Trophoblast cell (in vitro differentiated cells and primary cell): ENCODE results near the gene CD4.

ENCODE experiments used
- DNase-seq, 2 donors: peaks; one replicate each; pipeline ENCODE4 v3.0.0-alpha.2; 2016
- H2AFZ ChIP-seq: 2 replicates; pipeline ENCODE4 v1.6.1; 2013; ENCODE audit warnings: low read length, moderate library complexity, mild to moderate bottlenecking; ENCODE audit not compliant: insufficient read depth, poor library complexity
- H2AK5ac ChIP-seq: 2 replicates; pipeline ENCODE4 v1.6.1; 2013; ENCODE audit warnings: mild to moderate bottlenecking, low read length
- H2BK120ac ChIP-seq: 2 replicates; pipeline ENCODE4 v1.6.1; 2013; ENCODE audit warnings: low read length, mild to moderate bottlenecking, moderate library complexity; ENCODE audit not compliant: insufficient read depth, poor library complexity
- H2BK12ac ChIP-seq: 2 replicates; pipeline ENCODE4 v1.6.1; 2013; ENCODE audit warnings: mild to moderate bottlenecking, low read length, moderate library complexity
- H2BK5ac ChIP-seq: 2 replicates; pipeline ENCODE4 v1.6.1; 2013; ENCODE audit warnings: low read length, low read depth, moderate library complexity, mild to moderate bottlenecking; ENCODE audit not compliant: poor library complexity
- H3K14ac ChIP-seq: 2 replicates; pipeline ENCODE4 v1.6.1; 2013; ENCODE audit warnings: mild to moderate bottlenecking, low read length
- H3K18ac ChIP-seq: 2 replicates; pipeline ENCODE4 v1.6.1; 2013; ENCODE audit warnings: mild to moderate bottlenecking, low read length
- H3K23ac ChIP-seq: 2 replicates; pipeline ENCODE4 v1.6.1; 2013; ENCODE audit warnings: low read length
- H3K27ac ChIP-seq: 2 replicates; pipeline ENCODE4 v1.5.1; 2013; ENCODE audit warnings: low read depth, mild to moderate bottlenecking, inconsistent platforms, low read length, moderate library complexity
- H3K27me3 ChIP-seq: 2 replicates; pipeline ENCODE4 v1.6.1; 2013; ENCODE audit warnings: inconsistent platforms, mild to moderate bottlenecking, low read length, moderate library complexity; ENCODE audit not compliant: insufficient read depth
- H3K36me3 ChIP-seq, 2 experiments: 1 replicate in 1 of 2; 2 replicates in 1 of 2; pipeline ENCODE4 v1.6.1; 2013; ENCODE audit warnings: low read length in 2 of 2, mild to moderate bottlenecking in 2 of 2, moderate library complexity in 1 of 2; ENCODE audit not compliant: insufficient read depth in 2 of 2, control insufficient read depth in 1 of 2
- H3K4ac ChIP-seq: 2 replicates; pipeline ENCODE4 v1.6.1; 2013; ENCODE audit warnings: low read depth, mild to moderate bottlenecking, low read length, moderate library complexity
- H3K4me1 ChIP-seq, 2 experiments: 1 replicate in 1 of 2; 2 replicates in 1 of 2; pipeline ENCODE4 v1.6.1; 2013; ENCODE audit warnings: low read length in 2 of 2, mild to moderate bottlenecking in 2 of 2, moderate library complexity in 1 of 2; ENCODE audit not compliant: insufficient read depth in 2 of 2, control insufficient read depth in 1 of 2
- H3K4me2 ChIP-seq: 2 replicates; pipeline ENCODE4 v1.6.1; 2013; ENCODE audit warnings: inconsistent platforms, mild to moderate bottlenecking, low read length, moderate library complexity
- H3K4me3 ChIP-seq: 2 replicates; pipeline ENCODE4 v1.5.1; 2013; ENCODE audit warnings: mild to moderate bottlenecking, low read depth, low read length, inconsistent platforms
- H3K79me1 ChIP-seq: one replicate; pipeline ENCODE4 v1.6.1; 2013; ENCODE audit warnings: low read length
- H3K79me2 ChIP-seq: 2 replicates; pipeline ENCODE4 v1.6.1; 2013; ENCODE audit warnings: low read length, mild to moderate bottlenecking; ENCODE audit not compliant: control insufficient read depth, insufficient read depth, poor library complexity
- H3K9ac ChIP-seq: 2 replicates; pipeline ENCODE4 v1.6.1; 2013; ENCODE audit warnings: mild to moderate bottlenecking, low read length
- H3K9me3 ChIP-seq: 2 replicates; pipeline ENCODE4 v1.6.1; 2013; ENCODE audit warnings: low read depth, mild to moderate bottlenecking, control low read depth, inconsistent platforms, low read length; ENCODE audit not compliant: insufficient read depth
- H4K12ac ChIP-seq: 2 replicates; pipeline ENCODE4 v1.6.1; 2013; ENCODE audit warnings: low read depth, mild to moderate bottlenecking, low read length, moderate library complexity
- H4K8ac ChIP-seq: 2 replicates; pipeline ENCODE4 v1.6.1; 2013; ENCODE audit warnings: low read depth, mild to moderate bottlenecking, low read length, moderate library complexity
- H4K91ac ChIP-seq: one replicate; pipeline ENCODE4 v1.6.1; 2013; ENCODE audit warnings: low read depth, mild to moderate bottlenecking, low read length, moderate library complexity
- WGBS: extraction: QIAGEN DNeasy Blood & Tissue Kit; methylation state at CpG from one replicate; pipeline ENCODE4 v1.1.7; 2013; ENCODE audit warnings: missing lambda C conversion rate; ENCODE audit not compliant: insufficient read length, insufficient coverage; ENCODE audit errors: extremely low coverage; 5-methylcytosine and 5-hydroxymethylcytosine counted together

Gene CD4

DNA sequence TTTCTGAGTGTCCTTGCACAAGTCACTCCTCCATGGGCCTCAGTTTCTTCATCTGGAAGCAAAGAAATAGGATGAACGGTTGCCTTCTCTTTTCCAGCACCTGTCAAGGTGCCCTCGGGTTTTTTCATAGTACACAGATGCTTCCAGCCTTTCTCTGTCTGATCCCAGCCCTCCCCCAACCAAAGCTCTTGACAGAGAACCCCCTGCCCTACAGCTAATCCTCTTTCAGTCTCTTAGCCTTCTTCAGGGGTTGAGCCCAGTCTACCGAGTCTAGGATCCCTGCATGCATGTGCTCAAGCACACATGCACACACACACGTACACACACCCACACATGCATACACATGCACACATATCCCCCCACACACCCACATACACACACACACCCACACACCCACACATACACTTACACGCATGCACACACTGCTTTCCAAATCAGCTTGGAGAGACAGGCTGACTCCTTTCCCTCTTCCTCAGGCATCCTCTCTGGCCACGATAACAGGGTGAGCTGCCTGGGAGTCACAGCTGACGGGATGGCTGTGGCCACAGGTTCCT is 57.1 kb downstream of the CD4 start:
- H3K4me3 ChIP-seq = no peak overlapping the region
- no peaks in the 10 kb centered on the region for H3K9me3 ChIP-seq
- H3K14ac ChIP-seq = no peak overlapping the region
- no peak overlapping the region for H3K18ac ChIP-seq
- H4K8ac ChIP-seq = no peak overlapping the region
- no peak overlapping the region for H2AFZ ChIP-seq
- H3K9ac ChIP-seq = no peak overlapping the region
- H3K4me1 ChIP-seq = peaks cover 9 to 10% of the 10 kb centered on the region in 2 experiments
- no peak overlapping the region for H3K27ac ChIP-seq
- H3K23ac ChIP-seq = no peak overlapping the region
- peaks cover 26 to 49% of the 10 kb centered on the region in 2 experiments for H3K36me3 ChIP-seq
- no peak overlapping the region for H2BK12ac ChIP-seq
- no peak for DNase-seq
- WGBS = no CpG with 5 or more reads among the region's 7 CpGs
- H4K12ac ChIP-seq = no peak overlapping the region
- H3K79me2 ChIP-seq = no peaks in the 10 kb centered on the region
- no peak overlapping the region for H3K4ac ChIP-seq
- no peak overlapping the region for H2AK5ac ChIP-seq
- H2BK5ac ChIP-seq = no peak overlapping the region
- no peak overlapping the region for H2BK120ac ChIP-seq
- no peaks in the 10 kb centered on the region for H3K27me3 ChIP-seq
- H3K4me2 ChIP-seq = no peak overlapping the region
- H4K91ac ChIP-seq = no peak overlapping the region
- H3K79me1 ChIP-seq = no peaks in the 10 kb centered on the region

DNA sequence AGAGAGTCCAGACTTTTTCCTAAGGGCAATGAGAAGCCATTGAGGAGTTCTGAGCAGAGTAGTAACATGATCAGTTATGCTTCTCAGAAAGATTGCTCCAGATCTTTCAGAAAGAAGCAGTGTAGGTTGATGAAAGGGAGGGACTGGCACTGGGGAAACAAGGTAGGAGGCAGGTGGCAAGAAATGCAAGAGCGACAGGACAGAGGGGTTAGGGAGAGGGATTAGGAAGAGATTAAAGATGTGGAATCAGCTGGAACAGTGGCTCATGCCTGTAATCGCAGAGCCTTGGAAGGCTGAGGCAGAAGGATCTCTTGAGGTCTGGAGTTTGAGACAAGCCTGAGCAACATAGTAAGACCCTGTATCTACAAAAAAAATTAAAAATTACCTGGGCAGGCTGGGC is 58.3 kb downstream of the CD4 start:
- no peak overlapping the region for H3K4me3 ChIP-seq
- H4K91ac ChIP-seq = no peak overlapping the region
- H3K79me2 ChIP-seq = peaks cover 1% of the 10 kb centered on the region
- H4K12ac ChIP-seq = no peak overlapping the region
- no peak overlapping the region for H2BK12ac ChIP-seq
- H3K4ac ChIP-seq = no peak overlapping the region
- no peak overlapping the region for H2AFZ ChIP-seq
- H3K27me3 ChIP-seq = no peaks in the 10 kb centered on the region
- no peak overlapping the region for H2AK5ac ChIP-seq
- H3K36me3 ChIP-seq = peaks cover 26 to 49% of the 10 kb centered on the region in 2 experiments
- H3K4me2 ChIP-seq = no peak overlapping the region
- H3K27ac ChIP-seq = no peak overlapping the region
- no peak overlapping the region for H3K14ac ChIP-seq
- peaks cover 3% of the 10 kb centered on the region for H3K79me1 ChIP-seq
- no peak overlapping the region for H2BK120ac ChIP-seq
- no peak for DNase-seq
- no peak overlapping the region for H4K8ac ChIP-seq
- no peak overlapping the region for H3K18ac ChIP-seq
- no peak overlapping the region for H3K23ac ChIP-seq
- no peaks in the 10 kb centered on the region for H3K9me3 ChIP-seq
- peaks cover 9 to 10% of the 10 kb centered on the region in 2 experiments for H3K4me1 ChIP-seq
- no peak overlapping the region for H3K9ac ChIP-seq
- no peak overlapping the region for H2BK5ac ChIP-seq
- no CpG with 5 or more reads among the region's 2 CpGs for WGBS

DNA sequence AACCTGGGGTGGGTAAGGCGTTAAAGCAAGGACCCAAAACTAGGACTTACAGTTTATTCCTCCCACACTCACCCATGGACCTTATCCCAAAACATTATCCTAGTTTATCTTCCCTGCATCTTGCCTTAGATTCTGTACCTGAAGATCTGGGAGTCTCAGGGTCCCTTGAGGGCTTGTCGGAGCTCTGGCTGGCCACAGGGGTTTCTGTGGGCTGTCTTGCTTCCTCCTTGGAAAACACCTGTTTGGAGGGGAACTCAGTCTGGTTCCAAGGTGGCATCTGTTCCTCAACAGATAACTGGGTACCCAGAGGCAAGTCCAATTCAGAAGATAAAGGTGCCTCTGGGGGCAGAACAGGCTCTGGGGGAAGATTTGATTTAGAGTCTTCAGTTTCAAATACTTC is 60.1 kb downstream of the CD4 start:
- H4K8ac ChIP-seq = no peak overlapping the region
- H3K27me3 ChIP-seq = no peaks in the 10 kb centered on the region
- H3K4me2 ChIP-seq = no peak overlapping the region
- peaks cover 26 to 40% of the 10 kb centered on the region in 2 experiments for H3K36me3 ChIP-seq
- no peak overlapping the region for H3K4ac ChIP-seq
- H2BK120ac ChIP-seq = no peak overlapping the region
- H4K12ac ChIP-seq = no peak overlapping the region
- H3K79me2 ChIP-seq = peaks cover 4% of the 10 kb centered on the region
- H3K4me3 ChIP-seq = no peak overlapping the region
- no CpG with 5 or more reads among the region's 2 CpGs for WGBS
- no peak overlapping the region for H3K14ac ChIP-seq
- no peaks in the 10 kb centered on the region for H3K9me3 ChIP-seq
- no peak overlapping the region for H4K91ac ChIP-seq
- no peak overlapping the region for H3K9ac ChIP-seq
- no peak overlapping the region for H3K23ac ChIP-seq
- DNase-seq = no peak
- no peak overlapping the region for H3K27ac ChIP-seq
- peaks cover 5% of the 10 kb centered on the region for H3K79me1 ChIP-seq
- no peak overlapping the region for H2AK5ac ChIP-seq
- H2BK12ac ChIP-seq = no peak overlapping the region
- H2BK5ac ChIP-seq = no peak overlapping the region
- no peak overlapping the region for H2AFZ ChIP-seq
- H3K18ac ChIP-seq = no peak overlapping the region
- peaks cover 14 to 15% of the 10 kb centered on the region in 2 experiments for H3K4me1 ChIP-seq

DNA sequence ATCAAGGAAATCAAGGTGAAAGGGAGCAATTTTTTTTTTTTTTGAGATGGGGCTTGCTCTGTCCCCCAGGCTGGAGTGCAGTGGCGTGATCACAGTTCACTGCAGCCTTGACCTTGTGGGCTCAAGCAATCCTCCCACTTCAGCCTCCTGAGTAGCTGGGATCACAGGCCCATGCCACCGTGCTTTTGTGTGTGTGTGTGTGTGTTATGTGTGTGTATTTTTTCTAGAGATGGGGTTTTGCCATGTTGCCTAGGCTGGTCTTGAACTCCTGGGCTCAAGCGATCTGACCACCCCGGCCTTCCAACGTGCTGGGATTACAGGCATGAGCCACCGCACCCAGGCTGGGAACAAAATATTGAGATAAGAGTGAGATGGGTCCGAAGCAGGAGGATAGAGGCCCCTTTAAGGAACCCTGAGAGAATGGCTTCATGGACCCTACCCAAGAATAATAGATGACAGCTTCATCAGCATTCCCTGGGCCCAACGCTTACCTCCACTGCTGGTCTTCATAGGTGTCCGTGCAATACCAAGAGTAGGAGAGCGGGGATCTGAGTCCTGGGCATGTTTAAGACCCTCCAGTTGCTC is 60.7 kb downstream of the CD4 start:
- H3K4me3 ChIP-seq = peak overlapping the region; percentile 75
- no peak overlapping the region for H2AFZ ChIP-seq
- peak overlapping the region; percentile 74 for H3K4me2 ChIP-seq
- WGBS = no CpG with 5 or more reads among the region's 10 CpGs
- H3K79me1 ChIP-seq = peaks cover 5% of the 10 kb centered on the region
- H3K23ac ChIP-seq = no peak overlapping the region
- H2BK120ac ChIP-seq = no peak overlapping the region
- no peak overlapping the region for H4K12ac ChIP-seq
- H4K8ac ChIP-seq = no peak overlapping the region
- peaks cover 26 to 38% of the 10 kb centered on the region in 2 experiments for H3K36me3 ChIP-seq
- H3K79me2 ChIP-seq = peaks cover 4% of the 10 kb centered on the region
- peak overlapping the region; percentile 13 for H3K4ac ChIP-seq
- no peaks in the 10 kb centered on the region for H3K9me3 ChIP-seq
- no peaks in the 10 kb centered on the region for H3K27me3 ChIP-seq
- H2BK5ac ChIP-seq = no peak overlapping the region
- peaks cover 14 to 15% of the 10 kb centered on the region in 2 experiments for H3K4me1 ChIP-seq
- no peak overlapping the region for H3K14ac ChIP-seq
- no peak overlapping the region for H2AK5ac ChIP-seq
- no peak overlapping the region for H3K18ac ChIP-seq
- no peak overlapping the region for H2BK12ac ChIP-seq
- no peak overlapping the region for H4K91ac ChIP-seq
- no peak for DNase-seq
- H3K27ac ChIP-seq = no peak overlapping the region
- H3K9ac ChIP-seq = peak overlapping the region; percentile 69
